CD4-positive, alpha-beta T cell (primary cell): ENCODE results near the gene INPP4A. TPM values are rescaled to one million over a fixed set of nuclear protein-coding genes. Genes with fewer than 3 reads are reported as not detected.

Experiments
- ATAC-seq: fragments of 200-7000 bp; cut with Tn5 transposase; one replicate; pipeline ENCODE4 v1.10.0; 2022; ENCODE audit warnings: mild to moderate bottlenecking; ENCODE audit not compliant: poor library complexity
- CTCF ChIA-PET: fragments of 350-600 bp; sonication (Branson Sonifier 250); formaldehyde crosslinking; loops from one replicate; lab custom pipeline; 2021; ENCODE audit warnings: antibody characterized with exemption, inconsistent platforms; lab: Charles Lee
- POLR2A ChIA-PET: fragments of 350-600 bp; sonication (Branson Sonifier 250); formaldehyde crosslinking; loops from one replicate; lab custom pipeline; 2021; ENCODE audit warnings: antibody characterized with exemption, inconsistent platforms; lab: Charles Lee
- DNase-seq, 14 experiments: peaks; one replicate each; pipeline ENCODE4 v3.0.0-alpha.2; 2013 to 2020; ENCODE audit warnings: mixed read lengths in 2 of 14
- H3K27ac ChIP-seq, 2 donors: one replicate each; pipeline versions ENCODE4 v1.5.1 to v1.7.0; 2013; ENCODE audit warnings: low read length in 2 of 2, low read depth in 1 of 2, mild to moderate bottlenecking in 1 of 2
- H3K27me3 ChIP-seq, 2 experiments: 1 replicate in 1 of 2; 2 replicates in 1 of 2; pipeline versions ENCODE4 v1.6.1 to v1.7.0; 2013; ENCODE audit warnings: low read length in 2 of 2, control low read depth in 1 of 2, mild to moderate bottlenecking in 1 of 2, moderate library complexity in 1 of 2; ENCODE audit not compliant: insufficient read depth in 2 of 2, control insufficient read depth in 1 of 2
- H3K36me3 ChIP-seq: one replicate; pipeline ENCODE4 v1.6.1; 2013; ENCODE audit warnings: low read length, control low read depth; ENCODE audit not compliant: insufficient read depth
- H3K4me1 ChIP-seq: one replicate; pipeline ENCODE4 v1.6.1; 2013; ENCODE audit warnings: low read length, control low read depth; ENCODE audit not compliant: insufficient read depth
- H3K4me3 ChIP-seq: one replicate; pipeline ENCODE4 v1.5.1; 2013; ENCODE audit warnings: mild to moderate bottlenecking, low read length, moderate library complexity
- H3K9me3 ChIP-seq, 2 experiments: 1 replicate in 1 of 2; 2 replicates in 1 of 2; pipeline versions ENCODE4 v1.6.1 to v1.7.0; 2013; ENCODE audit warnings: low read length in 2 of 2, mild to moderate bottlenecking in 2 of 2, control low read depth in 1 of 2, moderate library complexity in 1 of 2; ENCODE audit not compliant: control insufficient read depth in 1 of 2, insufficient read depth in 1 of 2
- H3K27ac Mint-ChIP-seq: one replicate; pipeline ENCODE4 v1.8.0; 2020; ENCODE audit warnings: mixed read lengths
- H3K27me3 Mint-ChIP-seq: one replicate; pipeline ENCODE4 v1.8.0; 2021; ENCODE audit warnings: mixed read lengths
- H3K36me3 Mint-ChIP-seq: one replicate; pipeline ENCODE4 v1.8.0; 2021; ENCODE audit warnings: low read depth, mixed read lengths
- H3K4me1 Mint-ChIP-seq: one replicate; pipeline ENCODE4 v1.8.0; 2021; ENCODE audit warnings: low read depth, mixed read lengths
- H3K4me3 Mint-ChIP-seq: one replicate; pipeline ENCODE4 v1.8.0; 2020; ENCODE audit warnings: mild to moderate bottlenecking, mixed read lengths
- H3K9me3 Mint-ChIP-seq: one replicate; pipeline ENCODE4 v1.8.0; 2020; ENCODE audit warnings: mixed read lengths
- intact Hi-C, 2 experiments: fragments of 100-400 bp; cut with DNase I in 1 of 2; cut with micrococcal nuclease in 1 of 2; formaldehyde crosslinking; loops; one replicate each; pipeline versions ENCODE4 v1.15.1 to v1.9.0; 2023 to 2025; cut with DNase I, micrococcal nuclease
- total RNA-seq, 174 experiments: library from RNA in 2 of 174; stranded (reverse) in 2 of 174; gene quantifications; one replicate each; pipeline ENCODE4 v1.2.3 and lab custom pipeline; 2021 to 2026
- TF ChIP-seq, protein P1 (sequence below): fragments of 200-600 bp; IDR thresholded peaks from one replicate; pipeline ENCODE4 v1.8.0; 2022; ENCODE audit warnings: antibody characterized with exemption, mild to moderate bottlenecking

Gene INPP4A
- total RNA-seq, 2 experiments from 2014 or later, result 86.4 to 89.2 TPM

DNA sequence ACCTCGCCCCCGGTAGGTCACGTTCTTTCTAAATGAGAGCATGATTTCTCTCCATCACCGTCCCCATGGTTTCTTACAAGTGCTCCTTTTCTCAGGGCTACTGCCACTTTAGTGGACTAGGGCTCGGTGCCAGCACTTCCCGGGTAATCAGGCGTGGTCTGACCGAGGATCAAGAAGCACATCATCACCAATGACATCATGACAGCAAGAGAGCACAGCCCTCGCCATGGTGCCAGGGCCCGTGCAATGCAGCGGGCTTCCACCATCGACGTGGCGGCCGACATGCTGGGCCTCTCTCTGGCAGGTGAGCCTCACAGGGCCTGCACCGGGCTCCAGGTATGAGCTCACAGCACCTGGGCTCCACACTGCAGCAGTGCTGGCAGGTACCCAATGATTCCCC lies 75.2 kb downstream of the INPP4A start:
- no peak overlapping the region for H3K27ac Mint-ChIP-seq
- H3K4me3 Mint-ChIP-seq, result no peak overlapping the region
- ChIA-PET POLR2A (no interaction called here), CTCF (interaction anchor here (1.6 kb wide), 1 partner anchor 108 kb away, joined by 6 read pairs; no protein-coding TSS in a partner anchor)
- H3K4me1 ChIP-seq, result peaks cover 30% of the 10 kb centered on the region
- ATAC-seq (no peak), DNase-seq (no peak)
- H3K27me3 ChIP-seq, result no peaks in the 10 kb centered on the region
- peaks cover 45% of the 10 kb centered on the region for H3K4me1 Mint-ChIP-seq
- H3K36me3 Mint-ChIP-seq, result peaks cover 53% of the 10 kb centered on the region
- H3K9me3 ChIP-seq, result no peaks in the 10 kb centered on the region
- no peaks in the 10 kb centered on the region for H3K27me3 Mint-ChIP-seq
- H3K36me3 ChIP-seq, result peaks cover 30% of the 10 kb centered on the region
- H3K27ac ChIP-seq, result no peak overlapping the region
- TF ChIP-seq, protein P1, sequence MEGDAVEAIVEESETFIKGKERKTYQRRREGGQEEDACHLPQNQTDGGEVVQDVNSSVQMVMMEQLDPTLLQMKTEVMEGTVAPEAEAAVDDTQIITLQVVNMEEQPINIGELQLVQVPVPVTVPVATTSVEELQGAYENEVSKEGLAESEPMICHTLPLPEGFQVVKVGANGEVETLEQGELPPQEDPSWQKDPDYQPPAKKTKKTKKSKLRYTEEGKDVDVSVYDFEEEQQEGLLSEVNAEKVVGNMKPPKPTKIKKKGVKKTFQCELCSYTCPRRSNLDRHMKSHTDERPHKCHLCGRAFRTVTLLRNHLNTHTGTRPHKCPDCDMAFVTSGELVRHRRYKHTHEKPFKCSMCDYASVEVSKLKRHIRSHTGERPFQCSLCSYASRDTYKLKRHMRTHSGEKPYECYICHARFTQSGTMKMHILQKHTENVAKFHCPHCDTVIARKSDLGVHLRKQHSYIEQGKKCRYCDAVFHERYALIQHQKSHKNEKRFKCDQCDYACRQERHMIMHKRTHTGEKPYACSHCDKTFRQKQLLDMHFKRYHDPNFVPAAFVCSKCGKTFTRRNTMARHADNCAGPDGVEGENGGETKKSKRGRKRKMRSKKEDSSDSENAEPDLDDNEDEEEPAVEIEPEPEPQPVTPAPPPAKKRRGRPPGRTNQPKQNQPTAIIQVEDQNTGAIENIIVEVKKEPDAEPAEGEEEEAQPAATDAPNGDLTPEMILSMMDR, result no peak
- intact Hi-C loops, result loop anchor here in 1 of 2 experiments (2.0 to 5.0 kb wide), 2 partner anchors 38 to 75 kb away; partner anchors contain the start of gene INPP4A
- no peak overlapping the region for H3K4me3 ChIP-seq
- H3K9me3 Mint-ChIP-seq, result no peaks in the 10 kb centered on the region

DNA sequence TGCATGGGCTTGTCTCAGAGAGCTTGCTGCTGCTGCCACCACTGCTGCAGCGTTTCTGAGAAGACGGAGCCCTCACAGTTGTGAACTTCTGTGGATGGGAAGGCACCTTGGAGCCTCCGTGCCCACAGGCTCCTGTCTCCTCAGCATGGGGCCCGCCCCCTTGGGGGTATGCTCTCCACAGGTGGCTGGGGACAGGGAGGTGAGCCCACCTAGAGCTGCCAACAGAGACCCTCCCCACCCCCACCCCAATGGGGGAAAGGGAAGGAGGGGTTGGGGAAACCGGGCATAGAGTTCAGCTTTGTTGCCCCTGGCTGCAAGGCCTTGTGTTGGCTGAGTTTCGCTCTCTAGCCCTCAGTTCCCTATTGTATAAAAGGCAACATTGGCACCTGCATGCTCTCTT lies 76.1 kb downstream of the INPP4A start:
- POLR2A ChIA-PET, result no interaction called here
- H3K36me3 Mint-ChIP-seq, result peaks cover 61% of the 10 kb centered on the region
- DNase-seq (no peak), ATAC-seq (no peak)
- Histone ChIP-seq H3K27me3 (no peaks in the 10 kb centered on the region), H3K27ac (no peak overlapping the region), H3K9me3 (no peaks in the 10 kb centered on the region), H3K36me3 (peaks cover 30% of the 10 kb centered on the region), H3K4me3 (no peak overlapping the region), H3K4me1 (peaks cover 20% of the 10 kb centered on the region)
- CTCF ChIA-PET, result no interaction called here
- peaks cover 40% of the 10 kb centered on the region for H3K4me1 Mint-ChIP-seq
- intact Hi-C loops, result no loop called here
- H3K27ac Mint-ChIP-seq, result no peak overlapping the region
- TF ChIP-seq, protein P1, result no peak
- H3K4me3 Mint-ChIP-seq, result no peak overlapping the region
- no peaks in the 10 kb centered on the region for H3K27me3 Mint-ChIP-seq
- H3K9me3 Mint-ChIP-seq, result no peaks in the 10 kb centered on the region

DNA sequence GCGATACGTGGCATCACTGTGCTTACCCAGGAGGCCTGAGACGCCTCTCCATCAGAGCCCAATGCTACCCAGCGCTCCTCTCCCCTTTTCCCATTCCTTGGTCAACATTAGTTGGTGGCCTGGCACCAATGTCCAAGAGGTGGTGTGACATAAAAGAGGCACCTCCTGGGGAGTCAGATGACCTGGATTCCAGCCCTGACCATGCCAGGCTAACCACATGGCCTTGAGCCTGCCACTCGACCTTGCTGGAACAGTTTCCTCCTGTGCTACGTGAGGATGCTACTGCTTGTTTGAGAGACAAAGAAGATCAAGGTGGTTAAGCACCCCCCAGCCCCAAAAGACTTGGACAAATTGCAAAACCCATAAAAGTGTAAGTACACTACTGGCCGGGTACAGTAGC lies 76.6 kb downstream of the INPP4A start:
- peaks cover 30% of the 10 kb centered on the region for H3K36me3 ChIP-seq
- H3K27me3 Mint-ChIP-seq, result no peaks in the 10 kb centered on the region
- TF ChIP-seq, protein P1, result no peak
- ATAC-seq (no peak), DNase-seq (no peak)
- no peaks in the 10 kb centered on the region for H3K9me3 Mint-ChIP-seq
- H3K9me3 ChIP-seq, result no peaks in the 10 kb centered on the region
- POLR2A ChIA-PET, result no interaction called here
- peaks cover 61% of the 10 kb centered on the region for H3K36me3 Mint-ChIP-seq
- H3K27me3 ChIP-seq, result no peaks in the 10 kb centered on the region
- no peak overlapping the region for H3K4me3 Mint-ChIP-seq
- H3K27ac Mint-ChIP-seq, result no peak overlapping the region
- intact Hi-C loops, result no loop called here
- CTCF ChIA-PET, result no interaction called here
- H3K27ac ChIP-seq, result no peak overlapping the region
- H3K4me3 ChIP-seq, result no peak overlapping the region
- peaks cover 35% of the 10 kb centered on the region for H3K4me1 Mint-ChIP-seq
- H3K4me1 ChIP-seq, result peaks cover 18% of the 10 kb centered on the region
